ENCODE results near the gene COL1A1.

Gene COL1A1

DNA sequence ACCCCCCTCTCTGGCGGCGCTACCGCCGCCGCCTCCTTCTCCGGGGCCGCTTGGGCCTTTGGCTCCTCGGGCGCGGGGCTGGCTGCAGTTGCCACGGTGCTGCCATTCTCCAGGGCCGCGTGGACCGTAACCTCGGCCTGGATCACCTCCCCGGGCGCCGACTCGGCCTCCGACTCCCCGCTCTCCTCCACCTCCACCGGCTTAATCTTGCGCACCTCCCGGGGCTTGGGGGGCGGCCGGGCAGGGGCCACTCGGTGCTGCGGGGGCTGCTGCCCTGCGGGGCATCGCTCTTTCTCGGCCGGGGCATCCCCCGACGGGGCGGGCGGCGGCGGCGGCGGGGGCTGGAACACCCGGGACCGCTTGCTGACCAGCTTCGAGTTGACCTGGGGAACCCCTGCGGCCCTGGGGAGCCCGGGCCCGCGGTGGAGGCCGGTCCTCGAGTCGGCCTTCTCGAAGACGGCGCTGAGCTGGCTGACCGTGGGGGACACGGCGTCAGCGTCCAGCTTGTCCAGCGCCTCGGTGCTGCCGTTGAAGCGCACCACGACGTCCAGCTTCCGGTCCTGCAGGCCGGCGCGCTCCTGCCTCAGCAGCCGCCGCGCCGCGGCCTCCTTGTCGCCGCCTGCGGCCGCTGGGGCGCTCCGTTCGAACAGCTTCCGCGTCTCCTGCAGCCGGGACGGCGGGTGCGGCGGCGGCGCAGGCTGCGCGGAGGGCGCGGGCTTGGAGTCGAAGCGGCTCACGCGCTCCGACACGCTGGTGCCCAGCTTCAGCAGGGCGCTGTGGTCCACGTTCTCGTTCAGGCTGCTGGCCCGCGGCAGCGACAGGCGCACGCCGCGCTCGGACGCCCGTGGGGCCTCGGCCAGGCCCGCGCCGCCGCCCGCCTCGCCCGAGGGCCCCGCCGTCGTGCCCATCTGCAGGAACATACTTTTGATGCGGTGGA is 51.7 kb downstream of the COL1A1 start:
- TF ChIP-seq, protein P1, sequence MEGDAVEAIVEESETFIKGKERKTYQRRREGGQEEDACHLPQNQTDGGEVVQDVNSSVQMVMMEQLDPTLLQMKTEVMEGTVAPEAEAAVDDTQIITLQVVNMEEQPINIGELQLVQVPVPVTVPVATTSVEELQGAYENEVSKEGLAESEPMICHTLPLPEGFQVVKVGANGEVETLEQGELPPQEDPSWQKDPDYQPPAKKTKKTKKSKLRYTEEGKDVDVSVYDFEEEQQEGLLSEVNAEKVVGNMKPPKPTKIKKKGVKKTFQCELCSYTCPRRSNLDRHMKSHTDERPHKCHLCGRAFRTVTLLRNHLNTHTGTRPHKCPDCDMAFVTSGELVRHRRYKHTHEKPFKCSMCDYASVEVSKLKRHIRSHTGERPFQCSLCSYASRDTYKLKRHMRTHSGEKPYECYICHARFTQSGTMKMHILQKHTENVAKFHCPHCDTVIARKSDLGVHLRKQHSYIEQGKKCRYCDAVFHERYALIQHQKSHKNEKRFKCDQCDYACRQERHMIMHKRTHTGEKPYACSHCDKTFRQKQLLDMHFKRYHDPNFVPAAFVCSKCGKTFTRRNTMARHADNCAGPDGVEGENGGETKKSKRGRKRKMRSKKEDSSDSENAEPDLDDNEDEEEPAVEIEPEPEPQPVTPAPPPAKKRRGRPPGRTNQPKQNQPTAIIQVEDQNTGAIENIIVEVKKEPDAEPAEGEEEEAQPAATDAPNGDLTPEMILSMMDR (IDR thresholded peaks at IDR 0.05; ENCODE audit: control insufficient read depth, extremely low read depth, insufficient read depth): peak; percentile 16; the same call in 1 of the 2 replicates
- peak overlapping the region; percentile 82 for H3K4me3 ChIP-seq (ENCODE audit: low read depth, low read length)
- DNase-seq (ENCODE audit: low read depth): no peak

DNA sequence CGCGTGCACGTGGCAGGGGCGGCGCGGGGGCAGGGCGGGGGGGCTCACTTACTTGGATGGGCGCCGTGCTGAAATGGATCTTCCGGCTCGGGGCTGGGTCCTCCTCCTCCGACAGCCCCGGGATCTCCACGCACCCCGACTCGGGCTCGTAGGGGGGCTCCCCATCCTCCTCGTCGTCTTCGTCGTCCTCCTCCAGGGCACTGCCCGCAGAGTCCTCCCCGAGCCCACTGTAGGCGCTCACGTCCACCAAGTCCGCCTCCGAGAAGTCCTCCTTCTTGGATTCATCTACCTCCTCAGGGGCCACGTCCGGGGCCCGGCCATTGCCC is 52.4 kb downstream of the COL1A1 start:
- DNase-seq (ENCODE audit: low read depth): no peak
- peak overlapping the region; percentile 82 for H3K4me3 ChIP-seq (ENCODE audit: low read depth, low read length)
- TF ChIP-seq, protein P1 (IDR thresholded peaks at IDR 0.05; ENCODE audit: control insufficient read depth, extremely low read depth, insufficient read depth): no peak

DNA sequence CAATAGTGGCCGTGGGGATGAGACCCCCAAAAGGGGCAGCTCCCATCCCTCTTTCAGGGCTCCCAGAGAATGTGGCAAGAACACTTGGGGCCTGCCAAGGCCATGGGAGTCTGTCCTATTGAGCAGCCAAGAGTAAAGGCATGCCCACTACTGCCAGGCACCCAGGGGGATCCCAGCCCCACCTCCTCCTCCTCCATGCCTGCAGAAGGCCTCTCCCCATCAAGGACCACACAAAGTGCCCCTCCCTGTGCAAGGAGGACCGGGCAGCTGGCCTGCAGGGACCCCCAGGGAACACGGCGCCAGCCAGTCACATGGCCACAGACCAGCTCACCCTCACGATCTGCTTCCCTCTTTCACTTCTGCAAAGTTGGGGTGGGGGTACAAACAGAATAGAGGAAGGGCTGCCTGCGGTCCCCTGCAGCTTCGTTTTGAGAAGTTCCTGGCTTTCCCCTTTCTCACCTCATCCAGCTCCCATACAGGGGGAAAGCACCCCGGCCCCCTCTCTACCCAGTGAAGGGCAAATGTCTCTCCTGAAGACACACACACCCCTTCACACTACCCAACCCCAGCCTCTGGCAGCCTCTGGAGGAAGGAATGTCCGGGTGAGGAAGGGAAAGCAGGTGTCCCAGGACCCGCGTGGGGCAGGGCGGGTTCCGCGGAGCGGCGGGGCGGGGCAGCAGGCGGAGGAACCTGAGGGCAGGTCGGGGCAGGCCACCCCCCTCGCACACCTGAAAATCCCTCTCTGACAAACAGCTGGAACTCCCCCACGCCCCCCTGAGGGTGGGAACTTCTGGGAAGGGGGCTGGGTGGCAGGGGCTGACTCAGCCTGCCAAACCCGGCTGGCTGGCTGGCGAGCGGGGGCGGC is 53.0 kb downstream of the COL1A1 start:
- H3K4me3 ChIP-seq (ENCODE audit: low read depth, low read length): peak overlapping the region; percentile 82
- no peak for DNase-seq (ENCODE audit: low read depth)
- TF ChIP-seq, protein P1 (IDR thresholded peaks at IDR 0.05; ENCODE audit: control insufficient read depth, extremely low read depth, insufficient read depth): no peak; the same call in 1 of the 2 replicates

DNA sequence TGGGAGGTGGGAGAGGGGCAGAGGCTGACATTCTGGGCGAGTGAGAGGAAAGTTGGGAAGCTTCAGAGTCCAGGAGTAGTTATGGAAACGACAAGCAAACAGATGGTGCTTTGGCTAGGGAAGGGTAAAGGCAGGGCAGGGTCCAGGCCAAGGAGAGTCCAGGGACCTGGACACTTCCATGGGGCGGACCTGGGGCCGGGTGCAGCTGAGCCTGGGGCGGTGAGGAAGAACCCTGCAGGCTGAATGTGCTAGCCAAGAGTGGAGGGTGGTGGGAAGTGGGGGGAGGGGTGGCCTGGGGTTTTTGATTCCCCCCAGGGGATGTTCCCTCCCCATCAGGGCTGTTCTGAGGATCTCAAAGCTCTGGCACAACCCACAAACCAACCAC is 53.6 kb downstream of the COL1A1 start:
- no peak for DNase-seq (ENCODE audit: low read depth)
- TF ChIP-seq, protein P1 (IDR thresholded peaks at IDR 0.05; ENCODE audit: control insufficient read depth, extremely low read depth, insufficient read depth): no peak
- H3K4me3 ChIP-seq (ENCODE audit: low read depth, low read length): peak overlapping the region; percentile 82

DNA sequence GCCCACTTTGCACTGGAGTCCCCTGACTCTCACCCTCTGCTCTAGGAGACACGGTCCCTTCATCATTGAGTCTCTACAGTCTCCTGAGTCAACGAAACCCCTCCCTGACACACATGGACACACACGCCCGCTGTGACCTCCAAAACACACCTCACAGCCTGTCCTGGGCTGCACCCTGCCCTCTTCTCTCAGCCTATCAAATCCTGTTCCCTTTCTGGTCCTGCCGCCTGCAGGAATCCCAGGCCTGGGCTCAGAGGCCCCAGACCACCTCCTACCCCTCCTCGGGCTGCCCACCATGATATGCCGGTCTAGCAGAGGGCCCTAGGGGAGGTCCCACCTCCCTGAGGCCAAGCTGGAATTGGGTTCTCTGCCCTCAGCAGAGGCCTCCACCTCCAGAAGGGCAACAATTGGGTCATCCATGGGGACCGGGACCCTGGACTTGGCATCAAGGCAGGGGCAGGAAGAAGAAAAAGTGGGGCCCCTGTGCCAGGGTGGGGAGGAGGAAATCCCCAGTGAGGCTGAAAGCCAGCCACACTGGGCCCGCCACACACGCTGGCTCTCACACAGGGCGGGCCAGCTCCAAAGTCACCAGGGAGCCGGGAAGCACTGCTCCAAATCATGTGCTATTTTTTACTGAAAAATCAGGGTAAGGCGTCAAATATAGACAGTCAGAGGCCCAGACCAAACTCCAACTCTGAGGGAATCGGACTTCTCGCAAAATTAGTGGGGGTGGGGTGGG is 54.3 kb downstream of the COL1A1 start:
- no peak for DNase-seq (ENCODE audit: low read depth)
- TF ChIP-seq, protein P1 (IDR thresholded peaks at IDR 0.05; ENCODE audit: control insufficient read depth, extremely low read depth, insufficient read depth): no peak
- H3K4me3 ChIP-seq (ENCODE audit: low read depth, low read length): no peak overlapping the region

DNA sequence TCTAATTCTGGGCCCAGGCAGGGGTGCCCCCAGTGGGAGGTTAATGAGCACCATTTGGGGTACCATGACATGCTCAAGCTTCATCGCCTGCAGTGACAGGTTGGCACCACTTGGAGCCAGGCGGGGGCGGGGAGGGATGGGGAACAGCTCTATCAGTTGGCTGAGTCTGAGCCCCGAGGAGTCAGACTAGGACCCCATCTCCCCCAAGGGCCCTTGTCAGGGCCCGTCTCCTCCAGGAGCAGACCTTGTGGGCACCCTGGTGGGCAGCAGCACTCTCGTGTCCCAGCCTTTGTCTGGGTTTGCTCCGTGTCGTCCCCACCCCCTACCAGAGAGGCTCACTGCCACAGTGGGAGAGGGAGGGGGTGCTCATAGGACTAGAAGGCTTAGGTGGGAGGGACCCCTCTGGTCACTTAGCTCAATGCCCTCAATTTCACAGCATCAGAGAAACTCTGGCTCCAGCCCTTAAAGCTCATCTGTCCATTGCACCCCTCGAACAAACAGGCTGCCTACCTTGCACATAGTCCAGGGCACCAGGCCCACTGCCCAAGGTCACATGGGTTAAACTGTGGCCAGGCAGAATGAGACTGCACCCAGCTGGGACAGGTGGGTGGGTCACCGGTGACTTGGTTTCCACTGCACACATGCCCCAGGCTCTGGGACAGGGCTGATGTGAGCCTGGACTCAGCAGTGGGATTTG is 55.1 kb downstream of the COL1A1 start:
- H3K4me3 ChIP-seq (ENCODE audit: low read depth, low read length): no peak overlapping the region
- no peak for DNase-seq (ENCODE audit: low read depth)
- TF ChIP-seq, protein P1 (IDR thresholded peaks at IDR 0.05; ENCODE audit: control insufficient read depth, extremely low read depth, insufficient read depth): no peak

Data from LNCaP clone FGC (cell line).